Measurements from ENCODE around the gene PRKCZ. TPM values are rescaled to one million over a fixed set of nuclear protein-coding genes. Genes with fewer than 3 reads are reported as not detected.
A peak's percentile ranks its signal among the peaks of the same experiment; 100 is the strongest.
"Not testable (repeated sequence)": the region's sequence is repeated elsewhere in the genome, so short reads cannot be mapped to it uniquely, and the experiment has no call there.

PRKCZ gene
- total RNA-seq, 1 donor: 2.6 TPM

- no peak for DNase-seq (ENCODE audit: low read depth)
- no peak for TF ChIP-seq CTCF (IDR thresholded peaks at IDR 0.05; ENCODE audit: insufficient read depth, low read depth, low read length)
- H3K4me3 ChIP-seq (ENCODE audit: low read depth, low read length): no peak overlapping the region
Observed at GRCh38 chr1:2113620-2114135, 63.5 kb downstream of the PRKCZ start.

DNA sequence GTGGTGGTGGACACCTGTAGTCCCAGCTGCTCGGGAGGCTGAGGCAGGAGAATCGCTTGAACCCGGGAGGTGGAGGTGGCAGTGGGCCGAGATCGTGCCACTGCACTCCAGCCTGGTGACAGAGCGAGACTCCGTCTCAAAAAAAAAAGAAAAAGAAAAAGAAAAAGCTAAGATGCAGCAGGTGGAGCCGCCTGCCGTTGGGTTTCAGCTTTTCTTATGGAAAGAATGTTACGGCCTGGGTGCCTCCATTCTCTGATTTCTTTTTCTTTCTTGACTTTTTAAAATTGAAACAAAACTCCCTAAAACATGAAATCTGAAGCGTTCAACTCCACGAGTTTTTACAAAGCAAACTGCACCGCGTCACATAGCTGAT lies 64.4 kb downstream of the PRKCZ start:
- not testable (repeated sequence) for DNase-seq (ENCODE audit: low read depth); H3K4me3 ChIP-seq (ENCODE audit: low read depth, low read length)

DNA sequence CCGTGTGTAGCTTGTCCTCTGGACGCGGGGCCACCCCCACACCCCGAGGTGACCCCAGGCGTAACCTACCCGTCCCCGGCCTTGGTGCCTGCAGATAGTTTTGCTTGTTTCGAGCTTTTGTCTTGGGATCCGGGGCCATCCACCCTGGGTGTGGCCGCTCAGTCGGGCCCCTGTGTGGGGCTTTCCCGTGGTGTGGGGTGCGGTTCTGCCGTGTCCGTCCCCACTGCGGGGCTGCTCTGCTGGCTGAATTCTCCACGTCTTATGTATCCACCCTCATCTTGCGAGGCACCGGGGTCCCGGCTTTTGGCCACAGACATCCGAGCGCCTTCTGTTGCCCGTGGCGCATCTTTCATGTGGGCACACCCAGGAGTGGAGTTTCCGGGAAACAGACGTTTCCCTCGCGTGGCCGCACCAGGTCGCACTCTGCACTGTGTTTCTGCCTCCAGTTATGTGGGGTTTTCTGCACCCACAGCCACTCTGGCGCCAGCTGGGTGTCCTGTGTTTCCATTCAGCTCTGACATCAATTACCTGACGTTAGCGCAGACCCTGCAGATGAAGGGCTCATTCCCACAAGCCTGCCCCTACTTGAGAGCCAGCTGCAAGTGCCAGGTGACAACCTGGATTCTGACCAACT lies 64.9 kb downstream of the PRKCZ start:
- DNase-seq (ENCODE audit: low read depth): no peak
- no peak for TF ChIP-seq CTCF (IDR thresholded peaks at IDR 0.05; ENCODE audit: insufficient read depth, low read depth, low read length)
- H3K4me3 ChIP-seq (ENCODE audit: low read depth, low read length): no peak overlapping the region

DNA sequence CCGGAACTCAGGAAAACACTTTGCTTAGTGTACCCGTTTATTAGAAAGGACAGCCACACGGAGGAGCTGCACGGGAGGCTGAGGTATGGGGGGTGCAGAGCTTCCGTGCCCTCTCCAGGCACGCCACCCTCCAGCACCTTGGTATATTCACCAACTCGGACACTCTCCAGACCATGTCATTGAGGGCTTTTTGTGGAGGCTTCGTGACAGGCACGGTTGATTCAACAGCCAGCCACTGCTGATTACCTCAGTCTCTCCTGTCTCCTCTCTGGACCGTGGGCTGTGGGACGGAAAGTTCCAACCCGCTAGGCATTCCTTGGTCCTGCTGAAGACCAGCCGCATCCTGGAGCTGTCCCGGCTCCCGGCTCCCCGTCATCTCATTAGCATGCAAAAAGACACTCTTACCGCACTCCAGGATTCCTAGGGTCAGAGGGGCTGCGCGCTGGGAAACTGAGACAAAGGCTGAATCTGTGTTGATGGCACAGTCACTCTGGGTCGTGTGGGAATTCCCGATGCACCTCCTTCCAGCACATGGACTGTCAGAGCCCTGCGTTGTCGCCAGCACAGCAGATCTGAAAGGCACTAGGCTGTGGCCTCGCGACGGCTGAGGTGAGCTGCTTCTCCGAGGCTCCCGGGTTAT lies 65.6 kb downstream of the PRKCZ start:
- DNase-seq (ENCODE audit: low read depth): peak; percentile 16
- no peak for TF ChIP-seq CTCF (IDR thresholded peaks at IDR 0.05; ENCODE audit: insufficient read depth, low read depth, low read length)
- H3K4me3 ChIP-seq (ENCODE audit: low read depth, low read length): no peak overlapping the region

GRCh38 chr1:2119886-2120285 lies 69.7 kb downstream of the PRKCZ start:
- no peak for DNase-seq (ENCODE audit: low read depth)
- TF ChIP-seq CTCF (IDR thresholded peaks at IDR 0.05; ENCODE audit: insufficient read depth, low read depth, low read length): no peak
- no peak overlapping the region for H3K4me3 ChIP-seq (ENCODE audit: low read depth, low read length)

DNA sequence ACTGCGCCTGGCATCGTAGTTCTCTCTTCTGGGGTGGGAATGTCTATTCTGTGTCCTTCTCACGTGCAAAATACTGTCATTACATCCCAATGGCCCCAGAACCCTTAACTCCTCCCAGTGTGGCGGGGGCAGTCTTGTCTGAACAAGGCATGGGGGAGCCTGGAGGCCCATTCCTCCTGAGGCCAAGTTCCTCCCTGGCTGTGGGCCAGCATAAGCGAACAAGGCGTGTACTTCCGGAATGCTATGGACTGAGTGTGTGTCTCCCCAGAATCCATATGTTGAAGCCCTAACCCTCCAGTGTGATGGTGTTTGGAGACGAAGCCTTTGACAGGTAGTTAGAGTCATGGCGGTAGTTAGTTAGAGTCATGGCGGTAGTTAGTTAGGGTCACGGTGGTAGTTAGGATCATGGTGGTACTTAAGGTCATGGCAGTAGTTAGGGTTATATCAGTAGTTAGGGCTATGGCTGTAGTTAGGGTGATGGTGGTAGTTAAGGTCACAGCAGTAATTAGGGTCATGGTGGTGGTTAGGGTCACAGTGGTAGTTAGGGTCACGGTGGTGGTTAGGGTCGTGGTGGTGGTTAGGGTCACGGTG lies 71.0 kb downstream of the PRKCZ start:
- H3K4me3 ChIP-seq (ENCODE audit: low read depth, low read length): no peak overlapping the region
- no peak for TF ChIP-seq CTCF (IDR thresholded peaks at IDR 0.05; ENCODE audit: insufficient read depth, low read depth, low read length)
- DNase-seq (ENCODE audit: low read depth): no peak

GRCh38 chr1:2121794-2122193 lies 71.6 kb downstream of the PRKCZ start:
- H3K4me3 ChIP-seq (ENCODE audit: low read depth, low read length): not testable (repeated sequence)

More at GRCh38 chr1:2121794-2122193, 71.6 kb downstream of the PRKCZ start:
- DNase-seq (ENCODE audit: low read depth): not testable (repeated sequence)

Measured in fibroblast of villous mesenchyme (primary cell).